ENCODE measurements around the gene CHL1.

Gene CHL1

DNA sequence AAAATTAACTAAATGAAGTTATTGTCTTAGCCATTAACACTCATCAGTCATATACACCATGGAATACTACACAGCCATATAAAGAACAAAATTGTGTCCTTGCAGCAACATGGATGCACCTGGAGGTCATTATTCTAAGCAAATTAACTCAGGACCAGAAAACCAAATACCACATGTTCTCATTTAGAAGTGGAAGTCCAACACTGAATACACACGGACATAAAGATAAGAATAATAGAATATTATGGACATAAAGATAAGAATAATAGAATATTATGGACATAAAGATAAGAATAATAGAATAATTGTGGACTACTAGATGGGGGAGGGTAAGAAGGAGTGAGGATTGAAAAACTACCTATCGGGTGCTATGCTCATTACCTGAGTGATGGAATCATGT, 122.3 kb downstream of the CHL1 start:
- H3K27ac ChIP-seq (ENCODE audit: low read depth, low read length) = no peak overlapping the region
- H3K4me1 ChIP-seq (ENCODE audit: insufficient read depth, low read length) = no peaks in the 10 kb centered on the region
- H3K9ac ChIP-seq (ENCODE audit: low read length) = no peak overlapping the region
- no peaks in the 10 kb centered on the region for H3K9me3 ChIP-seq (ENCODE audit: low read length)
- H3K4me3 ChIP-seq (ENCODE audit: low read depth in 1 of 2, low read length in 2 of 2) = no peak overlapping the region
- no peaks in the 10 kb centered on the region for H3K36me3 ChIP-seq (ENCODE audit: insufficient read depth, low read length)
- no peaks in the 10 kb centered on the region for H3K27me3 ChIP-seq (ENCODE audit: control insufficient read depth in 1 of 2, insufficient read depth in 2 of 2, low read length in 2 of 2)

GRCh38 chr3:324423-324822, 127.9 kb downstream of the CHL1 start:
- Histone ChIP-seq H3K36me3 (ENCODE audit: insufficient read depth, low read length) (no peaks in the 10 kb centered on the region), H3K4me1 (ENCODE audit: insufficient read depth, low read length) (no peaks in the 10 kb centered on the region), H3K4me3 (ENCODE audit: low read depth in 1 of 2, low read length in 2 of 2) (no peak overlapping the region), H3K27me3 (ENCODE audit: control insufficient read depth in 1 of 2, insufficient read depth in 2 of 2, low read length in 2 of 2) (no peaks in the 10 kb centered on the region), H3K9me3 (ENCODE audit: low read length) (no peaks in the 10 kb centered on the region), H3K27ac (ENCODE audit: low read depth, low read length) (no peak overlapping the region), H3K9ac (ENCODE audit: low read length) (no peak overlapping the region)

DNA sequence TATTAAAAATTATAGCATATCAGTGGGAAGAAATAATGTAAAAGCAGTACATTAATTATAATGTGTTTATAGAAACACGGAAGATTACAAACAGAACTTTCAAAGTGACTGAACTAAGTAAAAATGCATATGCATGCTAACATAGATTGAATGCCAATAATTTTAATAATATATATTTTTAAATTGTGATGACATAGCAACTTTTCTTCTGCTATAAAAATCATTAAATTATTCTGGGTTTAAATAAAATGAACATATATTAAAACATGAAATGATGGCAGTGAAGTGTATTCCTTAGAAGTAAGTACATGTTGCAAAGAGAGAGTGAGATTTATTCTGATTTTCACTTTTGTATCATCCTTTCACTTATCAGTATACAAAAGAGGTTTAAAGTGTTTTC, 128.9 kb downstream of the CHL1 start:
- no peak overlapping the region for H3K9ac ChIP-seq (ENCODE audit: low read length)
- no peaks in the 10 kb centered on the region for H3K27me3 ChIP-seq (ENCODE audit: control insufficient read depth in 1 of 2, insufficient read depth in 2 of 2, low read length in 2 of 2)
- no peaks in the 10 kb centered on the region for H3K9me3 ChIP-seq (ENCODE audit: low read length)
- no peaks in the 10 kb centered on the region for H3K36me3 ChIP-seq (ENCODE audit: insufficient read depth, low read length)
- H3K4me1 ChIP-seq (ENCODE audit: insufficient read depth, low read length) = no peaks in the 10 kb centered on the region
- no peak overlapping the region for H3K4me3 ChIP-seq (ENCODE audit: low read depth in 1 of 2, low read length in 2 of 2)
- H3K27ac ChIP-seq (ENCODE audit: low read depth, low read length) = no peak overlapping the region

DNA sequence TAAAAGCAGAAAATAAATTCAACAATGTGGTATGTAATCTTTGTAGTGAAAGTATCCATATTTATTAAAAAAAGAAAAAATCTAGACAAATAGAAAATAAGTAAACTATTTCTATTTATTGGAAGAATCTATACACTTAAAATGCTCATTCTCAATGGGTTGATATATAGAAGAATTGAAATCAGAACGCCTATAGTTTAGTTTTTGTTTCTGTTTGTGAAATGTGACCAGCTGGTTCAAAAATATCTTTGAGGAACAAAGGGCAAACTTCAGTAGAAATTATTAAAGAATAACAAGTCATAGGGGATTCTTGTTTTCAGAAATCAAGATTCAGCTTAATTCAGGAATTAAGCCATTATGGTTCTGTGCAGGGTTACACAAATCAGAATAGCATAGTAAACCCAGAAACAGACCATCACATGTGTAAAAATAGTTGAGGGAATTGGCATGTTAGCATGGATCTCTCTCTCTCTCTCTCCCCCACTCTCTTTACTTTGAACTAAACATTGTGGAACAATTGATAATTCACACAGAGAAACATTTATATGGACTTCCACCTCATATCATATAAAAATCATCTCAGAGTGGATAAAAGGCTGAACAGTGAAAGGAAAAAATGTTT, 134.0 kb downstream of the CHL1 start:
- Histone ChIP-seq H3K27ac (ENCODE audit: low read depth, low read length) (no peak overlapping the region), H3K9me3 (ENCODE audit: low read length) (no peaks in the 10 kb centered on the region), H3K4me3 (ENCODE audit: low read depth in 1 of 2, low read length in 2 of 2) (no peak overlapping the region), H3K4me1 (ENCODE audit: insufficient read depth, low read length) (no peaks in the 10 kb centered on the region), H3K36me3 (ENCODE audit: insufficient read depth, low read length) (no peaks in the 10 kb centered on the region), H3K27me3 (ENCODE audit: control insufficient read depth in 1 of 2, insufficient read depth in 2 of 2, low read length in 2 of 2) (no peaks in the 10 kb centered on the region), H3K9ac (ENCODE audit: low read length) (no peak overlapping the region)

DNA sequence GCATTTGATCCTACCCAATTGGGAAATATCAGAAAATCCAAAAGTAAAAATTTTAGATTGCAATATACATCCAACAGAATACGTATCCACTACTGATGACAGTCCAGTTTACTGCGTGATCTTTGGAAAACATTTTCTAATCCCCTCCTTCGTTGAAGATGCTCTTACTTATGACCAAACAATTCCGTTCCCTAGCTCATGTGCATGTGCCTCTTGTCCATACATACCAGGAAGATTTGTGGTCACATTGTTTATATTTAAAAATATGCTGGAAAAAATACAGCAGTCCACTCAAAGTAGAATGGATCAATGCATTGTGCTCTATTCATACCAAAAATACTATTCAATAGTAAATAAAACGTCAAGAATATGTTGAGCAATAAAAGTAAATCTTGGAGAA, 135.3 kb downstream of the CHL1 start:
- no peaks in the 10 kb centered on the region for H3K9me3 ChIP-seq (ENCODE audit: low read length)
- no peak overlapping the region for H3K27ac ChIP-seq (ENCODE audit: low read depth, low read length)
- no peak overlapping the region for H3K4me3 ChIP-seq (ENCODE audit: low read depth in 1 of 2, low read length in 2 of 2)
- no peaks in the 10 kb centered on the region for H3K4me1 ChIP-seq (ENCODE audit: insufficient read depth, low read length)
- H3K27me3 ChIP-seq (ENCODE audit: control insufficient read depth in 1 of 2, insufficient read depth in 2 of 2, low read length in 2 of 2) = no peaks in the 10 kb centered on the region
- no peaks in the 10 kb centered on the region for H3K36me3 ChIP-seq (ENCODE audit: insufficient read depth, low read length)
- no peak overlapping the region for H3K9ac ChIP-seq (ENCODE audit: low read length)

GRCh38 chr3:332701-333100, 136.1 kb downstream of the CHL1 start:
- Histone ChIP-seq H3K9ac (ENCODE audit: low read length) (no peak overlapping the region), H3K27me3 (ENCODE audit: control insufficient read depth in 1 of 2, insufficient read depth in 2 of 2, low read length in 2 of 2) (no peaks in the 10 kb centered on the region), H3K4me3 (ENCODE audit: low read depth in 1 of 2, low read length in 2 of 2) (no peak overlapping the region), H3K4me1 (ENCODE audit: insufficient read depth, low read length) (no peaks in the 10 kb centered on the region), H3K36me3 (ENCODE audit: insufficient read depth, low read length) (no peaks in the 10 kb centered on the region), H3K9me3 (ENCODE audit: low read length) (no peaks in the 10 kb centered on the region), H3K27ac (ENCODE audit: low read depth, low read length) (no peak overlapping the region)

DNA sequence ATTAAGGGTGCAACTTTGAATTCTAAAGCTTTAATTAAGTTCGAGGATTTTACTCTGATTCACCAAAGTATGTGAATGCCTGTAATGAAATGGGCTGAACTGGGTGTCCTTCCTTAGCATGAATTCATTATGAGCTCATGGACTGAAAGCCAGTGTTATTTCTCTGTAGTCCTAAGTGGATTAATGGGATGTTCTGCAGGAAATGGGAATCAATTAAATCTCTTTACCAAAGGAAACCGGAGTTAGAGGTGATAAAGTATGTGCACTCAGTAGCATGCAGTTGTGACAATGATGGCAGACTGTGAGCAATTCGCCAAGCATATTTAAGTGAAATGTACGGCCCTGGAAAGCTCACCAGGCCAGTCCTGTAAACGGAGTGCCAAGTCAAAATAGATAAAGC, 138.7 kb downstream of the CHL1 start:
- Histone ChIP-seq H3K36me3 (ENCODE audit: insufficient read depth, low read length) (no peaks in the 10 kb centered on the region), H3K27me3 (ENCODE audit: control insufficient read depth in 1 of 2, insufficient read depth in 2 of 2, low read length in 2 of 2) (no peaks in the 10 kb centered on the region), H3K9ac (ENCODE audit: low read length) (no peak overlapping the region), H3K4me3 (ENCODE audit: low read depth in 1 of 2, low read length in 2 of 2) (no peak overlapping the region), H3K9me3 (ENCODE audit: low read length) (no peaks in the 10 kb centered on the region), H3K4me1 (ENCODE audit: insufficient read depth, low read length) (no peaks in the 10 kb centered on the region), H3K27ac (ENCODE audit: low read depth, low read length) (no peak overlapping the region)

DNA sequence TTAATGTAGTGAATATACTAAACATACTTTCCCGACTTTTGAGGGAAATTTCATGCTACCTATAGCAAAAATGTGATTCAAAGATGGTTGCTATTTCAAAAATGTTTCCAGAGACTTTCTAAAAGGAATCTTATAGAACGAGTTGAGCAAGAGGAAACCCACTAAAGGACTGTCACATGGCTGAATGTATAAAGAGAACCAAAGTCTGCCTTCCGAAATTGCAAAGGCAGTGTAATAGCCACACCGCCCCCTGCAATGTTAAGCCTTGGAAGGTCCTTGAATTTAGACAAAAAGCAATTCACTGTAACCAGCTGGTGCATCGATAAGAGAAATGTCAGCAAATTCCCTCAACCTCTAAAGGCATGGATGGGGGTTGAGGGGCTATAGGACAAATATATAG, 142.8 kb downstream of the CHL1 start:
- Histone ChIP-seq H3K36me3 (ENCODE audit: insufficient read depth, low read length) (no peaks in the 10 kb centered on the region), H3K27ac (ENCODE audit: low read depth, low read length) (no peak overlapping the region), H3K27me3 (ENCODE audit: control insufficient read depth in 1 of 2, insufficient read depth in 2 of 2, low read length in 2 of 2) (no peaks in the 10 kb centered on the region), H3K4me3 (ENCODE audit: low read depth in 1 of 2, low read length in 2 of 2) (no peak overlapping the region), H3K9me3 (ENCODE audit: low read length) (no peaks in the 10 kb centered on the region), H3K9ac (ENCODE audit: low read length) (no peak overlapping the region), H3K4me1 (ENCODE audit: insufficient read depth, low read length) (no peaks in the 10 kb centered on the region)

GRCh38 chr3:341998-342397, 145.4 kb downstream of the CHL1 start:
- no peak overlapping the region for H3K27ac ChIP-seq (ENCODE audit: low read depth, low read length)
- no peaks in the 10 kb centered on the region for H3K36me3 ChIP-seq (ENCODE audit: insufficient read depth, low read length)
- H3K4me3 ChIP-seq (ENCODE audit: low read depth in 1 of 2, low read length in 2 of 2) = no peak overlapping the region
- H3K9ac ChIP-seq (ENCODE audit: low read length) = no peak overlapping the region
- H3K27me3 ChIP-seq (ENCODE audit: control insufficient read depth in 1 of 2, insufficient read depth in 2 of 2, low read length in 2 of 2) = no peaks in the 10 kb centered on the region
- H3K9me3 ChIP-seq (ENCODE audit: low read length) = no peaks in the 10 kb centered on the region
- no peaks in the 10 kb centered on the region for H3K4me1 ChIP-seq (ENCODE audit: insufficient read depth, low read length)

GRCh38 chr3:346186-346585, 149.6 kb downstream of the CHL1 start:
- H3K9ac ChIP-seq (ENCODE audit: low read length) = no peak overlapping the region
- H3K36me3 ChIP-seq (ENCODE audit: insufficient read depth, low read length) = no peaks in the 10 kb centered on the region
- no peaks in the 10 kb centered on the region for H3K27me3 ChIP-seq (ENCODE audit: control insufficient read depth in 1 of 2, insufficient read depth in 2 of 2, low read length in 2 of 2)
- no peaks in the 10 kb centered on the region for H3K4me1 ChIP-seq (ENCODE audit: insufficient read depth, low read length)
- H3K27ac ChIP-seq (ENCODE audit: low read depth, low read length) = no peak overlapping the region
- no peak overlapping the region for H3K4me3 ChIP-seq (ENCODE audit: low read depth in 1 of 2, low read length in 2 of 2)
- H3K9me3 ChIP-seq (ENCODE audit: low read length) = no peaks in the 10 kb centered on the region

DNA sequence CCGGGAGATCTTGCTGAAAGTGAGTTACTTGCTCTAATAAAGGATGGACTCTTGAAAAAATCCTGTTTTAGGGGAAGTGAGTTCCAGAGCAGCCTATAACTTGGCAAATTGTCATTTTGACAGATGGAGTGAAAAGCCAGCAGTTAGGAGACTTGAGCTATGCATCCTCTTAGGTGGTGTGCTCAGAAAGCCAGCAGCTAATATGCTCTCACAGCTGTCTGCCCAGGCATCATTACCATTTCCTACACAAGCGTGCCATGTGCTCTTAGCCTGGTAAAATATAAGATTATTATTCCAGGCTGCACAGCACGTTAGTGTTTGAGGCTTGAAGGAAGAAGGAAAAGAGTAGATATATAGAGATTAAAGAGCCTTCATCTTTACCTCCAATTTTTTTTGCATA, 151.0 kb downstream of the CHL1 start:
- Histone ChIP-seq H3K27ac (ENCODE audit: low read depth, low read length) (no peak overlapping the region), H3K4me3 (ENCODE audit: low read depth in 1 of 2, low read length in 2 of 2) (no peak overlapping the region), H3K4me1 (ENCODE audit: insufficient read depth, low read length) (no peaks in the 10 kb centered on the region), H3K9ac (ENCODE audit: low read length) (no peak overlapping the region), H3K9me3 (ENCODE audit: low read length) (no peaks in the 10 kb centered on the region), H3K27me3 (ENCODE audit: control insufficient read depth in 1 of 2, insufficient read depth in 2 of 2, low read length in 2 of 2) (no peaks in the 10 kb centered on the region), H3K36me3 (ENCODE audit: insufficient read depth, low read length) (no peaks in the 10 kb centered on the region)

- no peaks in the 10 kb centered on the region for H3K27me3 ChIP-seq (ENCODE audit: control insufficient read depth in 1 of 2, insufficient read depth in 2 of 2, low read length in 2 of 2)
- H3K9ac ChIP-seq (ENCODE audit: low read length) = no peak overlapping the region
- no peak overlapping the region for H3K4me3 ChIP-seq (ENCODE audit: low read depth in 1 of 2, low read length in 2 of 2)
- peaks cover 7% of the 10 kb centered on the region for H3K4me1 ChIP-seq (ENCODE audit: insufficient read depth, low read length)
- H3K27ac ChIP-seq (ENCODE audit: low read depth, low read length) = no peak overlapping the region
- no peaks in the 10 kb centered on the region for H3K36me3 ChIP-seq (ENCODE audit: insufficient read depth, low read length)
- H3K9me3 ChIP-seq (ENCODE audit: low read length) = no peaks in the 10 kb centered on the region
Measured at GRCh38 chr3:350871-351371, 154.4 kb downstream of the CHL1 start.

Measured in muscle layer of colon (tissue), 2 donors.